OCI-M2 (cell line): ENCODE results near the gene PRKCQ.

ENCODE experiments used
- DNase-seq: peaks from one replicate; lab custom pipeline; 2025; ENCODE audit not compliant: unreplicated experiment; lab: John Stamatoyannopoulos, UW

Gene PRKCQ

DNA sequence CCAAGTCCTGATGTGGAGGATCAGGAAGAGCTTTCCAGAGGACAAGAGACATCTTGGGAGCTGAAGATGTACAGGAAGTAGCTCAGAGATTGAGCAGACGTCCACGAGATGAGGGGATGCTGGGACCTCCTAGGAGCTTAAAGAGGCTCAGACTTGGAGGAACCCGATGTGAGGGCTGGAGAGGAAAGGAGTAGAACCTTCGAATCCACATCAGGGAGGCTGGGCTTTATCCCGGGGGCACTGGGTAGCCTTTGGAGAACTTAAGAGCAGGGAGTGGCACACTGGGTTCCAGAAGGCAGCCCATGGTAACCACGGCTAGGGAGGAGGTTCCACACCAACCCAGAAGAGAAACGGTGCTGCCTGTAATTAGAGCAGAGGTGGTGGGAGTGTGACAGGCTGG, 10.8 kb downstream of the PRKCQ start:
- no peak for DNase-seq

- no peak for DNase-seq
Measured at GRCh38 chr10:6567884-6568283, 12.2 kb downstream of the PRKCQ start.

DNA sequence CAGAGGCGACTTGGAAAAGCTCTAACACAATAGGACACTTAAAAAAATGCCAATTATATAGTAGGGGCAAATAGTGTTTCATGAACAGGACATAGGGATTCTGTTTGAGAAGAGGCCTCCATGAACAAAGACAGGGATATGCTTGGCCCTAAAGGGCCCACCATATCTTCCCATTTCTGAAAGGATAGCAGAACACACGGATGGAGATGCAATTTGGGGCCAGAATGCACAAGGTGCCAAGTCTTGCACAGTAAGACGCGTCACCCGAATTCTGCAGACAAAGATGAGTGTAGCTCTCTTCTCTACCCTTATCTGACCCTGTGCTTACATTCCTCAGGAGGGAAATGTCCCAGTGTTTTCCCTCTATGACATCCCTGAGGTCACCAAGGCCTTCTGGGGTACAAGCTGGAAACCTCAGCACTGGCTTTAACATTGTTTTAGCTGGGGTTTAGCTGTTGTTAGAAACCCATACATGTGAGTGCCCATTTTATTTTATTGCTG, 12.8 kb downstream of the PRKCQ start:
- DNase-seq, result no peak

- DNase-seq, result no peak
Measured at GRCh38 chr10:6565588-6565987, 14.5 kb downstream of the PRKCQ start.

DNA sequence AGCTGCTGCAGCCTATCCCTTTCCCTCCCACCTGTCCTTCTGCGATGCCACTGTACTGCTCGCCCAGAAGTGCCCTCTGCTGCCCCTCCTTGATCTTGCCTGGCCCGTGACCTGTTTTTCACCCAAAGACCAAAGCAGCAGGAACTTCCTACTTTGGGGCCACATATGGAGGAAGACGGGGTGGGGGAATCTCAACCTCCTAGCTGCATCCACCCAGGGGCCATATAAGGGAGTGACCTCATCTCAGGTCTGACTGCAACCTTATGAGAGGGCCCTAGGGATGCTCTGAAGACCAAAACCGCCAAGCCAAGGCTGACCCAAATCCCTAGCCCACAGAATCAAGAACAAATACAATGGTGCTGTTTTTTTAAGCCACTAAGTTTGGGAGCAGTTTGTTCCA, 15.7 kb downstream of the PRKCQ start:
- DNase-seq, result no peak

GRCh38 chr10:6563731-6564130, 16.3 kb downstream of the PRKCQ start:
- DNase-seq, result no peak

- DNase-seq, result no peak
Measured at GRCh38 chr10:6563075-6563474, 17.0 kb downstream of the PRKCQ start.

GRCh38 chr10:6562221-6562620, 17.9 kb downstream of the PRKCQ start:
- DNase-seq, result no peak

DNA sequence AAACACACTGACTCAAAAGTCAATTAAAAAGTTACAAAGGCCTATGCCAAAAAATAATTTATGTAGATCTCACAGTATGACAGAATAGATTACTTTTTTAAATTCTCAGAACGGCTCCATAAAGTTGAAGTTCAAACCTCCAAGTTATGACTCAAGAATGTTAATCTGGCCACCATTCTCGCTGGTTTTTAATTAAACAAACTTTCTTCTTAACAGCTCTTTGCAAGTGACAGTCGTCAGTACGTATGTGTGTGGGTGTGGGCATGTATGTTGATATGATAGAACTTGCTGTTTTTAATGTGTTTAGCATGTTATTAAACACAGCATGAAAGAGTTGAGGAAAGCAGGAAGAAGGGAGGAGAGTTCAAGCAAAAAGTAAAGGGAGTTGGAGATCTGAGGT, 18.5 kb downstream of the PRKCQ start:
- no peak for DNase-seq

DNA sequence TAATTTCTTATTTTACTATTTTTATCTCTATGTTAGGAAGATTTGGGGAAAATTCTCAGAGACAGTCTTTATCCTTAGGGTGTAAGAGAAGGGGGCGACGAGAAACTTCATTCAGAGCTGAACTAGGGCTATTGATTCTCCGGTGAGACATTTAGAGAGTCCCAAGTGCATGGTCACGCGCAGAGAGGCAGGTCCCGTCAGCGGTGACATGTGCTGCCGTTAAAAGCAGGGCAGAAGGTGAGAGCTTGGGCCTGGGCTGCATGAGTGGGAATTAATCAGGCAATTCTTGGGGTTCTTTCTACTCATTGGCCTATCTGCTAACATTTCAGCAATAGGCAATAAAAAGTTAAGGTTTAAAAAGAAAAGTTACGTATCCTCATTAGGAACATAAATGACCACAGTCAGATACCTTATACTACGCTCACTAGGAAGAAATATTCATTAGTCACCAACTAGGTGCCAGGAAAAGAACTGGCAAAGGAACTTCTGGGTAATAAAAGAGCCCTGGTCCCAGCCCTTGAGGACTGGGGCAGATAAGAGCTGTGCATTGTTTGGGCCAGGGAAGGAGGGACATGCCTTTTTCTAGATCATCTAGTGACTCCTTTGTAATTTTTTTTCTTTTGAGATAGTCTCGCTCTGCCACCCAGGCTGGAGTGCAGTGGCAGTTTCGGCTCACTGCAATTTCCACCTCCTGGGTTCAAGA, 21.2 kb downstream of the PRKCQ start:
- no peak for DNase-seq

GRCh38 chr10:6558272-6558671, 21.8 kb downstream of the PRKCQ start:
- no peak for DNase-seq

GRCh38 chr10:6553937-6554336, 26.1 kb downstream of the PRKCQ start:
- DNase-seq, result no peak

DNA sequence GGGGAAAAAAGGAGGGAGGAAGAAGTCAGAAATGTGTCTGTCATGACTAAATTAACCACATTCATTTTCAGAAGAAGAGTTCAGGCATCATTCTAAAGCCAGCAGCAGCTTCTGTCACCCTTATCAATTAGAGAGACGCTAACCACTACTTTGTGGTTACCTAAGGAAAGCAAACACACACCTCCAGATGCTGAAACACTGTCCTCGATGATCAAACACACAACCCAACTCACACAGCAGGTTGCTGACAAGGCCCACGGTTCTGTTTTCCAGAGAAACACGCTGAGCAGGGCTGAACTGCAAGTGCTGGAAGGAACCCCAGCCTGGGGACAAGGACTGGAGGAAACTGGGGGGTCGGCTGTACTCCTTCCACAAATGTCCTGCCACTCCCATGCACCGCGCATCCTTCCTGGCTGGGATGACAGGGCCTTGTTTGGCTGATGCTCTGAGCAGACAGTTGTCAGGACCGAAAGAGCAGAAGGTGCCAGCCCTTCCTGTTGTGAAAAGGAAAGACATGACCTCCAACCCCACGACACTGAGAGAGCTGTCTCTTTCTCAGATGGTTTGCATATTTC, 36.6 kb downstream of the PRKCQ start:
- DNase-seq, result no peak

DNA sequence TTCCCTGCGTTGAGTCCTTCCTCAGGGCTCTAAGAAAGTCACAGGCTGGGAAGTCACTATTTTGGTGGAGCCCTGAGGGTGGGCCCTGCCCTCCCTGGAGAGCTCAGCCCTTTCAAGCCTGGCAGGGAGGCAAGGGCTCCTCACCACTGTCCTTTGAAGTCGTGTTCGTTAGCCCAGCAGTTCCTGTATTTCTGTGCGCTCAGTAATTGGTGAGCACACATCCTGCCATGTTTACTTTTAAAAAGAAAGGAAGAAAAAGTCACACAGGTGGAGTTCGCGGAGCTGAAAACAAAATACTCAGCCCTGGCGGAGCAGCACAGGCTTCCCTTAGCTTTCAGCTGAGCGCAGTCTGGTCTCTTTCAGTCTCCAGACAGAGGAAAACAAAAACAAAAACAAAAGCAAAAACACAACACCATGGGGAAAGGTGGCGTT, 37.1 kb downstream of the PRKCQ start:
- no peak for DNase-seq

GRCh38 chr10:6539833-6540232, 40.2 kb downstream of the PRKCQ start:
- DNase-seq, result no peak

- no peak for DNase-seq
Measured at GRCh38 chr10:6537770-6538169, 42.3 kb downstream of the PRKCQ start.

- DNase-seq, result no peak
Measured at GRCh38 chr10:6536102-6536501, 44.0 kb downstream of the PRKCQ start.

- DNase-seq, result no peak
Measured at GRCh38 chr10:6535156-6535764, 44.8 kb downstream of the PRKCQ start.

DNA sequence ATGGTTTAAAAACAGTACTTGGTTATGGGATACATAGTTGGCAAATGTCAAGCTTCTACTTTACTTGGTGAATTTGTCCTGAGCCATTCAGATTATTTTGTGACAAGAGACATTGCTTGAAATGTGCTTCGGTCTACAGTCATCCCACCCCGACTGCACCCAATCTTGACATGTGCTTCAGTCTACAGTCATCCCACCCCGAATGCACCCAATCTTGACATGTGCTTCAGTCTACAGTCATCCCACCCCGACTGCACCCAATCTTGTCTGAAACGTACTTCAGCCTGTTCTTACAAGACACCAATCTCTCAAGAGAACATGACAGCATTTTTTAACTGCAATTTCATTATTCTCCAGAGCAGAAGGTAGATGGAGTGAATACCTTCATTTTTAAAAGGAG, 47.8 kb downstream of the PRKCQ start:
- DNase-seq, result no peak

DNA sequence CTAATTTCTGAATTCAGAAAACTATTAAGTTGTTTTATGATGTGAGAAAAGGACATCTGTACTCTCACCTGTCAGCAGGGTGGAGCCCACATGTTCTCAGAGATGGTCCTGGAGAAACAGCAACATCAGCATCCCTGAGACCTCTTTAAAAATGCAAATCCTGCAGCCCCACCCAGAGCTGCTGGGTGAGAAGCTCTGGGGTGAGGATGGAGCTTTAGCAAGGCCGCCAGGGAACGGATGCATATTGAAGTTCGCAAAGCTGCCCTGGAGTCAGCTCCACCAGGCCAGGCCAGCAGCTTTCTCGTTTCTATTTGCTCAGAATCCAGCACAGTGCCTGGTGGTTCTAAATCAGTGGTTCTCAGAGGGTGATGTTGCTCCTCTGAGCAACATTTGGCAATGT, 49.1 kb downstream of the PRKCQ start:
- no peak for DNase-seq

- no peak for DNase-seq
Measured at GRCh38 chr10:6530211-6530840, 49.8 kb downstream of the PRKCQ start.
